ENCODE measurements around the gene LRRC37B.
A peak's percentile ranks its signal among the peaks of the same experiment; 100 is the strongest.
"Not testable (repeated sequence)": the region's sequence is repeated elsewhere in the genome, so short reads cannot be mapped to it uniquely, and the experiment has no call there.

LRRC37B gene

DNA sequence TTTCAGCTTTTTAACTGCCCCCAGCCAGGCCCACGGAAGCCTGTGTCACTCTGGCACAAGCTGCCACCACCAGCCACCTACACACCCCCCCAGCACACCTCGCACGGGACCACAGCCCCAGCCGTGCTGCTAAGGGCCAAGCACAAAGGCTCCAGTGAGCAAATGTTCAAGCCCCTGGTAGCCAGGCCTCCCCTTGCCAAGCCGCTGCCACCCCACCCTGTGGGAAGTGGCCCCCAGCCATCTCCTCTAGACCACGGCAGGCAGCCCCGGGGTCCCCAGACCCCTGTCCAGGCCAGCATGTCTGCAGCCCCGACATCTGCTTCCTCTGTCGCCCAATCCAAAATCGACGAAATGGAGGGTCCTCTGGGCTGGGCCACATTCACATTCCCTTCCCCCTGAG lies 35.1 kb downstream of the LRRC37B start:
- not testable (repeated sequence) for DNase-seq

DNA sequence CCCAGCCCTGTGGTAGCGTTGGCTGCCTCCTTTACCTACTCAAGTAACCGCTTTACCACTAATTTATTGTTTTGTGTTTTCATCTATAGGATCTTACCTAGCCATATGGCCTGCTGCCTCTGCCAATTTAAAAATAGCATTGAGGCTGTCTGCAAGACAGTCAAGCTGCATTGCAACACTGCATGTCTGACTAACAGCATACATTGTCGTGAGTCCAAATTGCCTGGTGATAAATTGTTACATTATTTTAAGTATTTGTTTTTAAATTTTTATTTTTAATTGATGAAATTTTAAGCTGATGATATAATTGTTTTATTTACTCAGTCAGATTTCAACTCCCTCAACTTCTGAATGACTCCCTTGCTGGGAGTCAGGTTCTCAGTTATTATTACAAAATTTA lies 38.4 kb downstream of the LRRC37B start:
- DNase-seq, result not testable (repeated sequence)

DNA sequence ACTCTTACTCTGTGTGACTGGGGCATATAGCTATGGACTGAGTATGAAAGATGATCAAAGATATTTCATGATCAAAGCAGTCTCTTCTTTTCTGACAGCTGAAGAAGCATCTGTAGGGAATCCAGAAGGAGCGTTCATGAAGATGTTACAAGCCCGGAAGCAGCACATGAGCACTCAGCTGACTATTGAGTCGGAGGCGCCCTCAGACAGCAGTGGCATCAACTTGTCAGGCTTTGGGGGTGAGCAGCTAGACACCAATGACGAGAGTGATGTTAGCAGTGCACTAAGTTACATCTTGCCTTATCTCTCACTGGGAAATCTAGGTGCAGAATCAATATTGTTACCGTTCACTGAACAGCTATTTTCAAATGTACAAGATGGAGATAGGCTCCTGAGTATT lies 40.5 kb downstream of the LRRC37B start:
- DNase-seq, result not testable (repeated sequence)

DNA sequence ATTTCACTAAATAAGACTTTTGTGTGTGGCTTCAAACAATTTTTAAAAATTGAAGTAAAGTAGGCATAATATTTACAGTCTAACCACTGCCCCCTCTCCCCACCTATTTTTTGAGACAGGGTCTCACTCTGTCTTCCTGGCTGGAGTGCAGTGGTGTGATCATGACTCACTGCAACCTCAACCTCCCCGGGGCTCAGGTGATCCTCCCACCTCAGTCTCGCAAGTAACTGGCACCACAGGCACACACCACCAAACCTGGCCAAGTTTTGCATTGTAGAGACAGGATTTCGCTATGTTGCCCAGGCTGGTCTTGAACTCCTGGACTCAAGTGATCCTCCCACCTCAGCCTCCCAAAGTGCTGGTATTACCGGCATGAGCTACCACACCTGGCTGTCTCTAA lies 47.8 kb downstream of the LRRC37B start:
- DNase-seq, result not testable (repeated sequence)

DNA sequence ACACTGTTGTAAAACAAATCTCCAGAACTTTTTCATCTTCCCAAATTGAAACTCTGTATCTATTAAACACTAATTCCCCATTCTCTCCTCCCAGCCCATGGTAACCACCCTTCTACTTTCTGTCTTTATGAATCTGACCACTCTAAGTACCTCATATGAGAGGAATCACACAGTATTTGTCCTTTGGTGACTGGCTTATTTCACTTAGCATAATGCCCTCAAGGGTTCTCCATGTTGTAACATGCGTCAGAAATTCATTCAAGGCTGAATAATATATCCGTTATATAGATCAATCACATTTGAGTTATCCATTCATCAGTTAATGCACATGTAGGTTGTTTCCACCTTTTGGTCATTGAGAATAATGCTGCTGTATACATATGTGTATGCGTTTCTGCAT lies 48.2 kb downstream of the LRRC37B start:
- DNase-seq, result not testable (repeated sequence)

DNA sequence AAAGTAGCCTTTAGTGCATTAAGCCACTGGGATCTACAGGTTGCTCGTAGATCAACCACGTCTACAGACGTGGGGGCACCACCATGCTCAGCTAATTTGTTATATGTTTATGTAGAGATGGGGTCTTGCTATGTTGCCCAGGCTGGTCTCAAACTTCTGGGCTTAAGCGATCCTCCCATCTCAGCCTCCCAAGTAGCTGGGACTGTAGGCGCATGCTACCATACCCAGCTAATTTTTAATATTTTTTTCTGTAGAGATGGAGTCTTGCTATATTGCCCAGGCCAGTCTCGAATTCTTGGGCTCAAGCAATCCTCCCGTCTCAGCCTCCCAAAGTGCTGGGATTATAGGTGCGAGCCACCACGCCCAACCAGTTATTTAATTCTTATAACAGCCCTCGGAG lies 49.3 kb downstream of the LRRC37B start:
- DNase-seq, result not testable (repeated sequence)

DNA sequence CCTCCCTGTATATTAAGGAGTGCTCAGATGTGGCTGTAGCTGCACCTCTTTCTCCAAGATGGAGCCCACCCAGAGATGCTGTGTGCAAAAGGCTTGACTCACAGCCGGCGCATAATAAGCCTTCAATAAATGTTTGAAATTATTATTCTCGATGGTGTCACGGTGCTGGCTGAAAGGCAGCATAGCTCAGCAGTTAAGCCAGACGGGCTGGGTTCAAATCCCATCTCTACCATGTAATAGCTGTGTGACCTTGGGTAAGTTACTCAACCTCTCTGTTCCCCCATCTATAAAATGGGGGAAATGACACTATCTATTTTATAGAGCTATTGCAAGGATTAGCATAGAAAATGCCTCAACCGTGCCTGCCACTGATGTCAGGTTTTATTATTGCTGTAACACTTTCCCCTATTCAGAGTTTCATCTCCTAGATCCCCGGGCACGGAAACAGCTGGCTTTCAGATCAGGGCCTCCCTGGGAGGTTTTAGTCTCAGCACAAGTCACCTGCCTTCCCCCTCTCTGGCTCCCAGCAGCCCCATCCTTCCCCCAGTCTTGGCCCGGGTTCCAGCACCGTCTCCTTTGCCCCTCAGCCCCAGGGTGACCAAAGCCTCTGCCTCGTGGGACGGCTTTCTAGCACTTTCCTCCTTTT lies 50.4 kb downstream of the LRRC37B start:
- not testable (repeated sequence) for DNase-seq

DNA sequence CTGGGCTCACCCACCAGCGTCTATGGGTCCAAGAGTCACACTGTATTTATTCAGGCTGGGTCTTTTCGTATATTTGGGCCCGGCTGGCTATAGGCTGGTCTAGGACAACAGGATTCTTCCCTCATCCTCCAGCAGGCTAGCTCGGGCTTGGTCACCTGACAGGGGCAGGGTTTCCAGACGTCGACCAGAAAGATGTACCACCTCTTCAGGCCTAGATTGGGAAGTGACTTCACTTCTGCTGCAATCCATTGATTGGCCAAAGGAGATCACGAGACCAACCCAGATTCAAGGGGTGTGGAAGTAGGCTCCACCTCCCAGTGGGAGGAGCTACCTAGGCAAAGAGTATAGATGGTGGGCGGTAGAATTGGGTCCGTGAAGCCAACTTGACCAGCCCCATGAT lies 53.5 kb downstream of the LRRC37B start:
- not testable (repeated sequence) for DNase-seq

DNA sequence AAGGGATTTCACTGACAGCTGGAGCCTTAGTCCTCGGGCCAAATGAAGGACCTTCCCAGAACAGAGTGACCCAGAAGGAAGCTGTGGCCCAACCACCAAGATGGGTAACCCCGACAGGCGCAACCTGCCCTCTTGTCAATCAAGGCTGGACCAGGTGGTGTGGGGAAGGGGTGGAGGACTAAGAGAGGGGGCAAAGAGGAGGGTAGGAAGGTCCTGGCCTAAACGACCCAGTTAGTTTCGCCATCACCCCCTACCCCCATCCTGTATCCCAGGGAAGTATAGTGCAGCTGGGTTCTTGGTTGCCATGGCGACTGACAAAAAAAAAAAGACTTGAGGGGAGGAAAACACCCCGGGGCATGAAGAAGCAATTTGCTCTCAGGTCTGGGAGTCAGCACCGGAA lies 54.7 kb downstream of the LRRC37B start:
- peak; percentile 20 for DNase-seq

DNA sequence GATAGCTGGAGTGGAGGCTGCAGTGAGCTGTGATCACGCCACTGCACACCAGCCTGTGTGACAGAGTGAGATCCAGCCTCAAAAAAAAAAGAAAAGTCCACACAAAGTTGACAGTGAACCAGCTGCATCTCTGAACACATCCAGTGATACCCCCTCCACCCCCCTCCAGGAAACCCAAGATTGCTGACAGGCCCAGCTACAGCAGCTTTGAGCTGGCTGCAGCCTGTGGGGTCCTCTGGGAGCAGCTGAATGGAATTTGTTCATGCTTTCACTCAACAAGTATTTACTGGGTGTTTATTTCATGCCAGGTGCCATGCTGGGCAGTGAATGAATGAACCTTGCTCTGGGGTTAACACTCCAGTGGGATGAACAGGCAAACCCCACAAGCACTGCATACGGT lies 56.9 kb downstream of the LRRC37B start:
- DNase-seq, result not testable (repeated sequence)

DNA sequence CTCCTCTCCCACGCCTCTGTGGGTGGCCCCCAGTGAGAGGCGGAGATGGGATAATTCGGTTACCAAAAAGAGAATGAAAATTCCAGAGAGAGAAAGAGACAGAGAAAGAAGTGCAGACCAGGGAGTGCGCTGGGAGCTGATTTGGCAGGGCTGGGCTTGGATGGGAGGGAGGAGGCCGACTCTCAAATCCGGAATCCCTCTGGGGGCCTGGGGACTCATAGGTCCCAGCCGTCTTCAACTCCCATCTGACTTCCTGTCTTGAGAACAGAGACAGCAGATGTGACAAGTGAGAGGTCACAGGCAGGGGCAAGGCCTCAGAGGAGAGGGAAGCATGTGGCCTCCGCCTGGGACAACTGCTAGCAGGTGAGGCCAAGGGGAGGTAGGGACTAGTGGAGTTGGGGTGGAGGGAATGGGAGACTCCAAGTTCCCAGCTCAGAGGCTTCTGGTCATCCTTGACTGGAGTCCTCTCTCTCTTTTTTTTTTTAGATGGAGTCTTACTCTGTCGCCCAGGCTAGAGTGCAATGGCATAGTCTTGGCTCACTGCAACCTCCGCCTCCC lies 59.0 kb downstream of the LRRC37B start:
- DNase-seq, result not testable (repeated sequence)

DNA sequence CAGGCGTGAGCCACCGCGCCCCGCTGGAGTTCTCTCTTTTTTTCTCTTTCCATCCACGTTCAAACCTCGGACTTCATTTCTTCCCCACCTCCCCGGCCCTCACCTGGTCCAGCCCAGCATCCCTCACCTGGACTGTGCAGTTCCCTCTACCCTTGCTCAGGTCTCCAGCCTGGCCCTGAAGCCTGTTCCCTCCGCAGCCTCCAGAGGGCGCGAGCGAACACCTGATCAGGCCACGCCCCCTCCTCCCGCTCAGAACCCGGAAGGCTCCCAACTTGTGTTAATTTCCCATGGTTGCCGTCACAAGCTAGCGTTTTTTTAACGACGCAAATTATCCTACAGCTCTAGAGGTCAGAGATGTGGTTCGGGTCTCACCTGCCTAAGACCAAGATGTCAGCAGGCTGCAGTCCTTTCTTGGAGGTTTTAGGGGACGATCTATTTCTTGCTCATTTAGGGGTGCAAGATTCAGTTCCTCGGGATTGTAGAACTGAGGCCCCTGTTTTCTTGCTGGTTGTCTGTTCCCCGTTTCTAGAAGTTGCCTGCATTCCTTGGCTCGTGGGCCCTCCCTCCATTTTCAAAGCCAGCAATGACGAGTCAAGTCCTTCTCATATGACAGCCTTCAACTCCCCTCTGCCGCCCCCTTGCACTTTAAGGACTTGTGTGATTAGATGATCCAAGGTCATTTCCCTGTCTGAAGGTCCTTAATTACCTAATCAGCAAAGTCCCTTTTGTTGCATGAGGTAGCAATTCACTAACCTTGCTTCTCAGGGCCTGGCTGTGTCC lies 59.9 kb downstream of the LRRC37B start:
- peak; percentile 46 for DNase-seq

DNA sequence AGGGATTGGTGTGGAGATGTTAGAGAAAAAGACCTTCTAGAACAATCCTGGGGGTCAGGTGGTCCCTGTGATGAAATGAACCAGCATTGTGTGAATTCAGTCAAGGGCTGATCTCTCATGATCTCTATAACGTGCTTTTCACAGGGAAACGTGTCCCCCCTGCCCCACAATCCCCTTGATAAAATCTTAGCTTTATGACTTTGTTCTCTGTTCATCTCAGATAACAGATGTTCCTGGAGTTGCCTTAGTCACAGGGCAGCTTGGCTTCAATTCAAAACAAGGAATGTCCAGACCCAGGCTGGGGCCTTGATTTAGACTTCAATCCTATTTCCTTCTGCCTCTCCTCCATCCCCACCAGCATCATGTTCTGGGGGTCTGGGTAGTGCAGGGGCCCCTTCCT lies 61.9 kb downstream of the LRRC37B start:
- peak; percentile 26 for DNase-seq

DNA sequence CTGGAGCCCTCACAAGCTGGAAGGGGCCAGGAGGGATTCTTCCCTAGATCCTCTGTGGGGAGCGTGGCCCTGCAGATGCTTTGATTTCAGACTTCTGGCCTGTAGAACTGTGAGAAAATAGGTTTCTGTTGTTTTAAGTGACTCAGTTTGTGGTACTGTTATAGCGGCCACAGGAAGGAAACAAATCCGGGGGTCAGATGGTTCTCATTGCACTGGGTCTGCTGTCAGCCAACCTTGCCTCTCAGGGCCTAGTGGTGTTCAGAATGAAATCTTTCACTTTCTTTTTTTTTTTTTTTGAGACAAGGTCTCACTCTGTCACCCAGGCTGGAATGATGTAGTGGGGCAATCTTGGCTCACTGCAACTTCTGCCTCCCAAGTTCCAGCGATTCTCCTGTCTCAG lies 64.8 kb downstream of the LRRC37B start:
- not testable (repeated sequence) for DNase-seq

DNA sequence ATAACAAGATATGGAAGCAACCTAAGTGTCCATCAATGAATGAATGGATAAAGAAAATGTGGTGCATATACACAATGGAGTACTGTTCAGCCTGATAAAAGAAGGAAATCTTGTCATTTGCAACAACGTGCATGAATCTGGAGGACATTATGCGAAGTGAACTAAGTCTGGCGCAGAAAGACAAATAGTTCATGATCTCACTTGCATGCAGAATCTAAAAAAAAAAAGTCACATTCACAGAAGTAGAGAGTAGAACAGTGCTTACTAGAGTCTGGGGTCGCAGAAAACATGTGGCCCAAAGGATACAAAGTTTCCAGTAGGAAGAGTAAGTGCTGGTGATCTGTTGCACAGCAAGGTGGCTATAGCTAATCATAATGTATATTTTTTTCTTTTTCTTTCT lies 65.9 kb downstream of the LRRC37B start:
- not testable (repeated sequence) for DNase-seq

DNA sequence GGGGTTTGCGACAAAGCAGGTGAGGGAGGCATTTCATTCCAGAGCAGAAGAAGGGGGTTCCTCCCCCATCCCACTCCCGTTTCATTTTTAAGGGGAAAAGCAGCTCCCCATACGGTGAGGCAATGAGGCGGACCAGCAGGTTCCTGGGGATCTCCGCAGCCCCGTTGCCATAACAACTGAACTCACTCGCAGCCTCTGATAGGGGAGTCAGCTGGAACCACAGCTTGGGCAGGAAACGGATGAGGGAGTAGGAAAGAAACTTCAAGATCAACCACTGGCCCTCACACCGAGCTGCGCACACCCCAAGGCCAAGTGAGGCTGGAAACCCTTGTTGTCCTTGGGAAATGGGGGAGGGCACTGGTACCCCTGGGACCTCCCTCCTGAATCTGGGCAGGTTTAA lies 72.6 kb downstream of the LRRC37B start:
- peak; percentile 94 for DNase-seq

DNA sequence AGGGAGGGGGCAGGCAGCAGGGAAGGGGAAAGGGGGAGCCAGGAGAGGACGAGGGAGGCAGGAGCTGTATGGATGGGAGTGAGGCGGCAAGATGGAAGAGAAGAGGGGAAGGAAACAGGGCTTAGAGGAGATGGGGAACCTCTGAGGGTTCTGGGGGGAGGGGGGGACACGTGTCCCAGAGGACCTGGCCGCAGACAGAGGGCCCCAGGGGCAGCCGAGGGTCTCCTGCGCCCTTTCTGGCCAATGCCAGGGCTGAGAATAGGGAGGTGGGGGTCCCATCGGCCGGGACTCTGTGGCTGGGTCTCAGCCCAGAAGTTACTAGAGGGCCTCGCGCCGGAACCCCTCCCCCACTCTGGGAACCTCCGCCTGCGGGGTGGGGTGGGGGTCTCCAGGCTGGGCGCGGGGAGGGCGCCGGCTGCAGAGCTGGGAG lies 76.4 kb downstream of the LRRC37B start:
- peak; percentile 25 for DNase-seq

DNA sequence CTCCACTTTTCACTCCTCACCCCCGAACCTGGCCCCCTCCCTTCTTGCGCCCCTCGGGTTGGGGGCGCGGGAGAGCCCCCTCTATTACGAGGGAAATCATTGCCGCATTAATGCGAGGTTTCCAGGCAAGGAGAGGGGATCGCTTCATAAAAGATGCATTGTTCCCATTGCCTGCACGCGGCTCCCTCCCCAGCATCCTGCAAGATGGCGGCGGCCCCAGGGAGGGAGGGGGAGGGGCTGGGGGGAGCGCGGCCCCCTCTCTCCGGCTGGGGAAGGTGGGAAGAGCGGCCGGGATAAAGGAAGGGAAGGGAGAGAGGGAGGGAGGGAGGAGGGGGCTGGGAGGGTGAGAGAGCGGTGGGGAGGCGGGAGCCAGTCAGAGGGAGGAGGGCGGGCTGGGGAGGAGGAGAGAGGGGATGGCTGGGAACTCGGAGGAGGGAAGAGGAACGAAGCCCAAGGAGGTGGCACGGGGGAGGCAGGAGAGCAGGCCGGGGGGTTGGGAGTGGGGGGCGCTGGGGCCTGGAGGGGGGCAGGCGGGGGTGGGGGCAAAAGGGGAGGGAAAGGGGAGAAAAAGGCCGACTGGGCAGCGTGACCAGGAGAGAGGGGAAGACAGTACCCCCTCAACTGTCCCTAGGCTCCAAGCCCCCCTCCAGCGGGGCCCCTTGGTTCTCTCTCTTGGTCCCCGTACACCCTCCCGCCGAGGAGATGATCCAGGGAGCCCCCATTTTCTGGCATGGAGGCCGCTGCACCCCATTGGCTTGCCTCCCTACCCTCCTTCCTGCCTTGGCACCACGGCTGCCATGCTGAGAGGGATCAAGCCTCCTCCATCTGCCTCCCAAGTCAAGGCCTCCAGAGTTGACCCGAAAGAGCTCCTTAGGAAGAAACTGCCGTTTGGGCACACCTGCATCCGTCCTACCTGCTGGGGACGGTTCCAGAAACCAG lies 77.1 kb downstream of the LRRC37B start:
- DNase-seq, result not testable (repeated sequence)

DNA sequence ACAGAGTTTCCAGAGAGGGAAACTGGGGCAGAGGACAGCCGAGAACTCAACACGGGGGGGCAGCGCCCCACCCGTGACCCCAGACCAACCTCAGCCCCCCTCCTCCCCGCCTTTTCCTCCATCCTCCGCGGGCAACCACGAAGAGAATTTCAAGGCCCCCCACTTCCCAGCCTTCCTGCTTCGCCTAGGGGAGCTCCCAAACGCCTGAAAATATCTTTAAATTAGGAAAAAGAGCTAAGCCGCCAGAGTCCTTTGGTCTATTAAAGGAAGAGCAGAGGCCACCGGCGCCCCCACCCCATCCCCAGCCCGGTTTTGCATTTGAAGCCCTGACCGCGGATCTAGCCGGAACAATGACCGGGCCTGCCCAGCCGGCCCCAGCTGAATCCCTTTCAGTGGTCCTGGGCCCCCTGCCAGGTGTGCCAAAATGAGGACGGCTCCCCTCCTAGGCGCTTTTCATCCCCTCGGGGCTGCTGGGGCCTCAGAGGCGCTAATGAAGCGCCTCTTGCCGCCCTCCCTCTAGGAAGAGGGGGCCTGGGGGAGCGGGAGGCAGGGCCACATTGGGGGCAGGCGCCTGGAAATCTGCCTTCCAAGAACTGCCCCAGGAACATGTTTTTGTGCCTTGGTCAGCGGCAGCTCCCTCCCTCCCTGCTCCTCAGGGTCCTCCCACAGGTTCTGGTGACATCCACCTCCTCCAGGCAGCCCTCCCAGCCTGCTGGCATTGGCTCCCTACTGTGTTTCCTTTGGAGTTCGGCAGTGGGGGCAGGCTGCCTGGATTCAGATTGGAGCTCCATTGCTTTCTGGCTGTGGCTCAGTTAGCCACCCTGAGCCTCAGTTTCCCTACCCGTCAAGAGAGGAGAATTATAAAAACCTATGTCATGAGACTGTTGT lies 78.0 kb downstream of the LRRC37B start:
- DNase-seq, result not testable (repeated sequence)

DNA sequence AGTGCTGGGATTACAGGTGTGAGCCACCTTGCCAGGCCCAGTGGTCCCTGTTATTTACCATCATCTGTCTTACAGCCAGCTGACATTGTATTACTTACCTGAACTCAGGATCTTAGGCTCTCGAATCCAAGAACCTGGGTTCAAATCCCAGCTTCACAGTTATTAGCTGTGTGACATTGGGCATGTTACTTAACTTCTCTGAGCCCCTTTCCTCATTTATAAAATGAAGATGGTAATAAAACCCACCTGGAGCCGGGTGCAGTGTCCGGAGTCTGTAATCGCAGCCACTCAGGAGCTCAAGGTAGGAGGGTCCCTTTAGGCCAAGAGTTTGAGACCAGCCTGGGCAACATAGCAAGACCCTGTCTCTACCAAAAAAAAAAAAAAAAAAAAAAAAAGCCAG lies 79.7 kb downstream of the LRRC37B start:
- DNase-seq, result not testable (repeated sequence)

DNA sequence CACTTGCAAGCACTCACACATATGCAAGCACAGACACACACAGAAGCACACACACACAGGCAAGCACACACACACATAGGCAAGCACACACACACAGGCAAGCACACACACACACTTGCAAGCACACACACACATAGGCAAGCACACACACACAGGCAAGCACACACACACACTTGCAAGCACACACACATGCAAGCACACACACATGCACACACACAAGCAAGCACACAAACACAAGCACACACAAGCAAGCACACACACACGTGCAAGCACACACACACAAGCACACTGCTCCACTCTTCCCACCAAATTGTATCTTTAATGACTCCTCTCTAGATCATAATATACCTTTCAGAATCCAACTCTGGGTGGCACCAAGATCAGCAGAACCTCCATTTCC lies 84.9 kb downstream of the LRRC37B start:
- not testable (repeated sequence) for DNase-seq

DNA sequence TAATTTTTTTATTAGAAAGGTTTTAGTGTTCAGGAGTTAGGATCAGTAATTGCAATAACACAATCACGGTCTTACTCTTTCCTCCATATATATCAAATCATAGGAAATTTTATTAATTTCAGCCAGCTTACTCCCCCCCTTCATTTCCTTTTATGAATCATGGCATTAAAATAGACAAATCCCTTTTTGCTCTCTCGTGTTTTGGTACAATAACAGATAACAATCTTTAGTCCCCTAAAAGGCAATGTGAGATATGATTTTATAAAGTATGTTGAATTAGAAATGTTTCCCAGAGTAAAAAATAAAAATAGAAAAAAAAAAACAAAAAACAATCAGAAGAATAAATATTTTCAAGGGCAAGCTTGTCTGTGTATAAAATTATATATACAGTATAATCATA lies 92.5 kb downstream of the LRRC37B start:
- no peak for DNase-seq
